ENCODE results near the gene TIE1. TPM values are rescaled to one million over a fixed set of nuclear protein-coding genes. Genes with fewer than 3 reads are reported as not detected.
A peak's percentile ranks its signal among the peaks of the same experiment; 100 is the strongest.
"Not testable (repeated sequence)": the region's sequence is repeated elsewhere in the genome, so short reads cannot be mapped to it uniquely, and the experiment has no call there.

The TIE1 gene
- total RNA-seq, 1 experiment from 2014 or later: 3.2 TPM

GRCh38 chr1:43360616-43361015 lies 59.8 kb downstream of the TIE1 start:
- no peak for DNase-seq (ENCODE audit: low spot score)

- peak; percentile 19 for DNase-seq (ENCODE audit: low spot score)
Observed at GRCh38 chr1:43363283-43363934, 62.6 kb downstream of the TIE1 start.

- no peak for DNase-seq (ENCODE audit: low spot score)
Observed at GRCh38 chr1:43363935-43364525, 63.2 kb downstream of the TIE1 start.

- DNase-seq (ENCODE audit: low spot score): no peak
Observed at GRCh38 chr1:43365678-43366077, 64.9 kb downstream of the TIE1 start.

GRCh38 chr1:43366179-43366578 lies 65.4 kb downstream of the TIE1 start:
- no peak for DNase-seq (ENCODE audit: low spot score)

GRCh38 chr1:43366601-43367025 lies 65.8 kb downstream of the TIE1 start:
- DNase-seq (ENCODE audit: low spot score): peak; percentile 36

- DNase-seq (ENCODE audit: low spot score): peak; percentile 69
Observed at GRCh38 chr1:43367026-43367903, 66.5 kb downstream of the TIE1 start.

- DNase-seq (ENCODE audit: low spot score): peak; percentile 73
Observed at GRCh38 chr1:43367904-43368645, 67.3 kb downstream of the TIE1 start, which contains the start of gene ELOVL1. ELOVL1 (minus strand) TSS chr1:43368011; CDS start chr1:43365609, 2,402 bp downstream.

- peak; percentile 43 for DNase-seq (ENCODE audit: low spot score)
Observed at GRCh38 chr1:43368646-43369020, 67.9 kb downstream of the TIE1 start.

- not testable (repeated sequence) for DNase-seq (ENCODE audit: low spot score)
Observed at GRCh38 chr1:43369779-43370178, 69.0 kb downstream of the TIE1 start.

- DNase-seq (ENCODE audit: low spot score): no peak
Observed at GRCh38 chr1:43370564-43370963, 69.8 kb downstream of the TIE1 start.

GRCh38 chr1:43372172-43372571 lies 71.4 kb downstream of the TIE1 start:
- DNase-seq (ENCODE audit: low spot score): no peak

Other genes with a start within 250 kb of the TIE1 start
- gene EBNA1BP2, start 128.7 kb upstream of the TIE1 start, total RNA-seq (2014; rRNA removed; shearing (Covaris generic)): 167 and 244 TPM in 2 replicates
- gene CFAP57, start 128.7 kb upstream of the TIE1 start, total RNA-seq (2014; rRNA removed; shearing (Covaris generic)): 0.12 and 0.98 TPM in 2 replicates
- not detected in 2 replicates for gene TMEM125, start 31.0 kb upstream of the TIE1 start, total RNA-seq (2014; rRNA removed; shearing (Covaris generic))
- gene C1orf210, start 15.4 kb upstream of the TIE1 start, total RNA-seq (2014; rRNA removed; shearing (Covaris generic)): not detected in 2 replicates
- not detected in 2 replicates for gene MPL, start 36.8 kb downstream of the TIE1 start, total RNA-seq (2014; rRNA removed; shearing (Covaris generic))
- 190 and 245 TPM in 2 replicates for gene CDC20, start 58.0 kb downstream of the TIE1 start, total RNA-seq (2014; rRNA removed; shearing (Covaris generic))
- 101 and 103 TPM in 2 replicates for gene ELOVL1, start 67.0 kb downstream of the TIE1 start, total RNA-seq (2014; rRNA removed; shearing (Covaris generic))
- 76.1 and 80.9 TPM in 2 replicates for gene MED8, start 88.8 kb downstream of the TIE1 start, total RNA-seq (2014; rRNA removed; shearing (Covaris generic))
- 6.6 and 9.7 TPM in 2 replicates for gene SZT2, start 88.9 kb downstream of the TIE1 start, total RNA-seq (2014; rRNA removed; shearing (Covaris generic))
- not detected in 2 replicates for gene HYI, start 152.9 kb downstream of the TIE1 start, total RNA-seq (2014; rRNA removed; shearing (Covaris generic))
- gene PTPRF, start 229.9 kb downstream of the TIE1 start, total RNA-seq (2014; rRNA removed; shearing (Covaris generic)): 25.2 and 27.4 TPM in 2 replicates